ENCODE measurements around the gene COMMD4.
"Not testable (repeated sequence)": the region's sequence is repeated elsewhere in the genome, so short reads cannot be mapped to it uniquely, and the experiment has no call there.

DNA sequence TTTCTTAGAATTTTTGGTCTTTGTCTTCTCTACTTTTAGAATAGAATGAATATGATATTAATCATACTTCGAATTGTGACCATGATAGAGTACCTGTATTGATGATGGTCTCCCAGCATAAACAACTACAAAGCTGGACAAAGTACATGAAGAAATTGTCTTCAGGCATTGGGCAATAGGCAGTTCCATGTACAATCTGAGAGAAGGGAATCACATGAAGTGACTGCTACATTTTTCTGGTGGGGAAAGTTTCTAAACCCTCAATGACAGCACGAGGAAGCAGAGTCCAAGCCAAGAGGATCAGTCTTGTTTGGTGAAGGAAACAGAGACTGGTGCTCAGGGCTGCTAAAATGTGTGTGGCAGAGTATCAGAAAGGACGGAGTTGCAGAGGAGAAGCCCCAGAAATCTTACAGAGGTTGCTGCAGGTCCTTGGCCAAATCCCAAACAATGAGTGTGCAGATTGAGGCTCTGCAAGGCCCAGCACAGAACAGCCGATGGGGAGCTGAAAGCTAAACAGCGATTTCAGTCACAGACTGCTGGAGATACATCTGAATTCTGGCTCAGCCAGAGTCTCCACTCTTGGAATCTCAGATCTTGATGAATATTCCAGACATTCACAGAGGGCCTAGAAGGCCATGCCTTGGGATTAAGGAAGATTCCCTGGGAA is 16.5 kb upstream of the COMMD4 start:
- TF ChIP-seq, protein P1, sequence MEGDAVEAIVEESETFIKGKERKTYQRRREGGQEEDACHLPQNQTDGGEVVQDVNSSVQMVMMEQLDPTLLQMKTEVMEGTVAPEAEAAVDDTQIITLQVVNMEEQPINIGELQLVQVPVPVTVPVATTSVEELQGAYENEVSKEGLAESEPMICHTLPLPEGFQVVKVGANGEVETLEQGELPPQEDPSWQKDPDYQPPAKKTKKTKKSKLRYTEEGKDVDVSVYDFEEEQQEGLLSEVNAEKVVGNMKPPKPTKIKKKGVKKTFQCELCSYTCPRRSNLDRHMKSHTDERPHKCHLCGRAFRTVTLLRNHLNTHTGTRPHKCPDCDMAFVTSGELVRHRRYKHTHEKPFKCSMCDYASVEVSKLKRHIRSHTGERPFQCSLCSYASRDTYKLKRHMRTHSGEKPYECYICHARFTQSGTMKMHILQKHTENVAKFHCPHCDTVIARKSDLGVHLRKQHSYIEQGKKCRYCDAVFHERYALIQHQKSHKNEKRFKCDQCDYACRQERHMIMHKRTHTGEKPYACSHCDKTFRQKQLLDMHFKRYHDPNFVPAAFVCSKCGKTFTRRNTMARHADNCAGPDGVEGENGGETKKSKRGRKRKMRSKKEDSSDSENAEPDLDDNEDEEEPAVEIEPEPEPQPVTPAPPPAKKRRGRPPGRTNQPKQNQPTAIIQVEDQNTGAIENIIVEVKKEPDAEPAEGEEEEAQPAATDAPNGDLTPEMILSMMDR (conservative IDR thresholded peaks at IDR 0.05; ENCODE audit: low read depth, low read length): not testable (repeated sequence)
- not testable (repeated sequence) for TF ChIP-seq EZH2phosphoT487 (IDR thresholded peaks at IDR 0.05; ENCODE audit: borderline replicate concordance, low read length)

Data from PC-3 (cell line).